GM12878 (cell line): ENCODE data around the gene RABGEF1. TPM values are rescaled to one million over a fixed set of nuclear protein-coding genes. Genes with fewer than 3 reads are reported as not detected.

Source experiments
- CEBPZ ChIP-seq: fragments of 150-350 bp; IDR thresholded peaks from 2 replicates; pipeline ENCODE4 v1.6.1; 2016; ENCODE audit warnings: low read depth, low read length
- CHD2 ChIP-seq: IDR thresholded peaks from 2 replicates; pipeline ENCODE4 v1.6.1; 2011; ENCODE audit warnings: low read depth, low read length, improper control_type of control experiment, borderline replicate concordance
- DPF2 ChIP-seq: fragments of 450-650 bp; IDR thresholded peaks from 2 replicates; pipeline ENCODE4 v1.6.1; 2017; ENCODE audit warnings: mild to moderate bottlenecking
- HDAC2 ChIP-seq: fragments of 200-600 bp; sonication (generic); IDR thresholded peaks from 2 replicates; pipeline ENCODE4 v1.6.1; 2017
- IRF4 ChIP-seq: IDR thresholded peaks from 2 replicates; pipeline ENCODE4 v1.6.1; 2011; ENCODE audit warnings: low read depth, low read length
- NRF1 ChIP-seq: conservative IDR thresholded peaks from 2 replicates; pipeline ENCODE4 v1.6.1; 2011; ENCODE audit warnings: mild to moderate bottlenecking, low read depth, low read length, improper control_type of control experiment
- SIX5 ChIP-seq: IDR thresholded peaks from 2 replicates; pipeline ENCODE4 v1.6.1; 2011; ENCODE audit warnings: mild to moderate bottlenecking, low read depth, low read length, moderate library complexity; ENCODE audit not compliant: severe bottlenecking
- SMARCA5 ChIP-seq: fragments of 450-650 bp; IDR thresholded peaks from 2 replicates; pipeline ENCODE4 v1.6.1; 2017; ENCODE audit warnings: mild to moderate bottlenecking
- YY1 ChIP-seq: IDR thresholded peaks from 2 replicates; pipeline ENCODE4 v1.6.1; 2011; ENCODE audit warnings: low read depth, mild to moderate bottlenecking, low read length
- polyA plus RNA-seq, 11 experiments: library from polyadenylated mRNA; depleted of rRNA in 4 of 11; unstranded in 6 of 11; stranded (reverse) in 5 of 11; fragments of >200 nt; fragmentation: Nextera tagmentation in 4 of 11; fragmentation: Illumina TruSeq in 1 of 11; extraction: Ambion mirVana in 4 of 11; extraction: Trizol in 1 of 11; gene quantifications; 1 replicate in 1 of 11; 2 replicates in 10 of 11; pipeline versions ENCODE4 v1.2.1 to v1.2.3, GENCODE V29; 2011 to 2016; ENCODE audit warnings: inconsistent platforms in 2 of 11, missing spikeins in 2 of 11, low read depth in 1 of 11
- total RNA-seq, 4 experiments: library from RNA; depleted of rRNA in 3 of 4; stranded (reverse); fragments of >200 nt in 3 of 4; fragmentation: Illumina TruSeq in 1 of 4; extraction: Trizol in 1 of 4; gene quantifications; 2 replicates each; pipeline versions ENCODE4 v1.2.1 to v1.2.3, GENCODE V29; 2013 to 2021
- TF ChIP-seq, protein P1 (sequence below): IDR thresholded peaks from 2 replicates; pipeline ENCODE4 v1.6.1; 2012; ENCODE audit warnings: low read length, inconsistent platforms

The RABGEF1 gene
- total and polyA plus RNA-seq, 10 of the 15 experiments (the other 5 are each of a cell fraction or from before 2014, with no cell fraction given), result 10.2 to 36.4 (median 26.1) TPM

DNA sequence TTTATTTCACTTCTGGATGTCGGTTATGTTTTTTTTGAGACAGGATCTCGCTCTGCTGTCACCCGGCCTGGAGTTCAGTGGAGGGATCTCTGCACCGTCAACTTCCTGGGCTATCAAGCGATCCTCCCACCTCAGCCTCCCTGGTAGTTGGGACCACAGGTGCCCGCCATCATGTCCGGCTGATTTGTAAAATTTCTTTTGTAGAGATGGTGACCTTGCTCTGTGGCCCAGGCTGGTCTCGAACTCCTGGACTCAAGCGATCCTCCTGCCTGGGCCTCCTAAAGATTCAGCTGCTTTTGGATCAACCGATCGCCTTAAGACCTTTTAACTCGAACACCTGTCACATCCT is 606 bp upstream of the RABGEF1 start (continued):
- no peak for TF ChIP-seq CEBPZ
- TF ChIP-seq DPF2, result 0 out of 2 replicates have a peak, but pooled peaks have one; percentile 15
- TF ChIP-seq NRF1, result no peak
- TF ChIP-seq CHD2, result no peak
- no peak for TF ChIP-seq YY1
- 0 out of 2 replicates have a peak, but pooled peaks have one; percentile 32 for TF ChIP-seq SMARCA5
- TF ChIP-seq IRF4, result 0 out of 2 replicates have a peak, but pooled peaks have one; percentile 6
- TF ChIP-seq, protein P1, sequence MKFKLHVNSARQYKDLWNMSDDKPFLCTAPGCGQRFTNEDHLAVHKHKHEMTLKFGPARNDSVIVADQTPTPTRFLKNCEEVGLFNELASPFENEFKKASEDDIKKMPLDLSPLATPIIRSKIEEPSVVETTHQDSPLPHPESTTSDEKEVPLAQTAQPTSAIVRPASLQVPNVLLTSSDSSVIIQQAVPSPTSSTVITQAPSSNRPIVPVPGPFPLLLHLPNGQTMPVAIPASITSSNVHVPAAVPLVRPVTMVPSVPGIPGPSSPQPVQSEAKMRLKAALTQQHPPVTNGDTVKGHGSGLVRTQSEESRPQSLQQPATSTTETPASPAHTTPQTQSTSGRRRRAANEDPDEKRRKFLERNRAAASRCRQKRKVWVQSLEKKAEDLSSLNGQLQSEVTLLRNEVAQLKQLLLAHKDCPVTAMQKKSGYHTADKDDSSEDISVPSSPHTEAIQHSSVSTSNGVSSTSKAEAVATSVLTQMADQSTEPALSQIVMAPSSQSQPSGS, result peak; percentile 32; the same call in 1 of the 2 replicates
- no peak for TF ChIP-seq HDAC2
- TF ChIP-seq SIX5, result no peak
